ENCODE data around the gene QRSL1. TPM values are rescaled to one million over a fixed set of nuclear protein-coding genes. Genes with fewer than 3 reads are reported as not detected.

QRSL1 gene
- total RNA-seq, 2 donors from 2014 or later, result 6.1 to 9.4 TPM

- Histone ChIP-seq H3K4me1 (replicated peaks) (no peaks in the 10 kb centered on the region), H3K9me3 (no peaks in the 10 kb centered on the region), H3K4me3 (no peak overlapping the region), H3K36me3 (peaks cover 0 to 2% of the 10 kb centered on the region in 2 donors), H3K27ac (no peak overlapping the region), H3K27me3 (replicated peaks; ENCODE audit: insufficient read depth) (no peaks in the 10 kb centered on the region)
- 81% methylated on average over 6 of the region's 6 CpGs for WGBS
- DNase-seq (ENCODE audit: low spot score), result no peak
- intact Hi-C loops (cut with DNase I), result no loop called here
- TF ChIP-seq POLR2A (IDR thresholded peaks at IDR 0.05) (no peak), CTCF (IDR thresholded peaks at IDR 0.05) (no peak)
These were observed 40.9 kb downstream of the QRSL1 start for GRCh38 chr6:106670236-106670635.

- intact Hi-C loops (cut with DNase I), result no loop called here
- Histone ChIP-seq H3K27me3 (replicated peaks; ENCODE audit: insufficient read depth) (no peaks in the 10 kb centered on the region), H3K9me3 (no peaks in the 10 kb centered on the region), H3K4me1 (replicated peaks) (no peaks in the 10 kb centered on the region), H3K4me3 (no peak overlapping the region), H3K36me3 (peaks cover 0 to under 1% of the 10 kb centered on the region in 2 donors), H3K27ac (no peak overlapping the region)
- DNase-seq (ENCODE audit: low spot score), result no peak
- 89% methylated on average over 3 of the region's 3 CpGs for WGBS
- TF ChIP-seq POLR2AphosphoS5 (IDR thresholded peaks at IDR 0.05) (no peak), POLR2A (IDR thresholded peaks at IDR 0.05) (no peak), CTCF (IDR thresholded peaks at IDR 0.05) (no peak)
These were observed 42.3 kb downstream of the QRSL1 start for GRCh38 chr6:106671651-106672050.

GRCh38 chr6:106674541-106675229, 45.3 kb downstream of the QRSL1 start:
- TF ChIP-seq CTCF (IDR thresholded peaks at IDR 0.05), result no peak
- TF ChIP-seq POLR2AphosphoS5 (IDR thresholded peaks at IDR 0.05), result no peak
- no peak for TF ChIP-seq POLR2A (IDR thresholded peaks at IDR 0.05)
- no peaks in the 10 kb centered on the region for H3K36me3 ChIP-seq
- no peaks in the 10 kb centered on the region for H3K4me1 ChIP-seq (replicated peaks)
- no peak overlapping the region for H3K27ac ChIP-seq
- no peak overlapping the region for H3K4me3 ChIP-seq
- no peaks in the 10 kb centered on the region for H3K27me3 ChIP-seq (replicated peaks; ENCODE audit: insufficient read depth)
- H3K9me3 ChIP-seq, result no peaks in the 10 kb centered on the region
- intact Hi-C loops (cut with DNase I), result no loop called here
- DNase-seq (ENCODE audit: low spot score), result no peak

GRCh38 chr6:106677282-106677681, 47.9 kb downstream of the QRSL1 start:
- TF ChIP-seq POLR2AphosphoS5 (IDR thresholded peaks at IDR 0.05) (no peak), POLR2A (IDR thresholded peaks at IDR 0.05) (no peak), CTCF (IDR thresholded peaks at IDR 0.05) (no peak)

GRCh38 chr6:106684011-106684410, 54.6 kb downstream of the QRSL1 start:
- no peak overlapping the region for H3K27ac ChIP-seq
- no peaks in the 10 kb centered on the region for H3K36me3 ChIP-seq
- no peaks in the 10 kb centered on the region for H3K27me3 ChIP-seq (replicated peaks; ENCODE audit: insufficient read depth)
- DNase-seq (ENCODE audit: low spot score), result no peak
- no peak overlapping the region for H3K4me3 ChIP-seq
- no peaks in the 10 kb centered on the region for H3K4me1 ChIP-seq (replicated peaks)
- no peaks in the 10 kb centered on the region for H3K9me3 ChIP-seq
- TF ChIP-seq POLR2AphosphoS5 (IDR thresholded peaks at IDR 0.05), result no peak
- TF ChIP-seq POLR2A (IDR thresholded peaks at IDR 0.05), result no peak
- TF ChIP-seq CTCF (IDR thresholded peaks at IDR 0.05), result no peak
- intact Hi-C loops (cut with DNase I), result no loop called here
- 90% methylated on average over 4 of the region's 4 CpGs for WGBS

More at GRCh38 chr6:106677282-106677681, 47.9 kb downstream of the QRSL1 start:
- no peak for DNase-seq (ENCODE audit: low spot score)
- H3K36me3 ChIP-seq, result no peaks in the 10 kb centered on the region
- no peaks in the 10 kb centered on the region for H3K27me3 ChIP-seq (replicated peaks; ENCODE audit: insufficient read depth)
- no peaks in the 10 kb centered on the region for H3K4me1 ChIP-seq (replicated peaks)
- no peak overlapping the region for H3K27ac ChIP-seq
- WGBS, result 84% methylated on average over 3 of the region's 3 CpGs
- H3K4me3 ChIP-seq, result no peak overlapping the region
- intact Hi-C loops (cut with DNase I), result no loop called here
- no peaks in the 10 kb centered on the region for H3K9me3 ChIP-seq

Data from prostate gland (tissue), 2 donors.